GM21717 (cell line): ENCODE data around the gene MXD4.

Experiments used
- ATAC-seq: cut with Tn5 transposase; IDR thresholded peaks from one replicate; pipeline ENCODE4 v1.9.1; 2021; ENCODE audit warnings: mild to moderate bottlenecking, moderate library complexity; ENCODE audit not compliant: unreplicated experiment

The MXD4 gene

GRCh38 chr4:2292646-2293108, 30.8 kb upstream of the MXD4 start:
- ATAC-seq = no peak

GRCh38 chr4:2291705-2292645, 30.1 kb upstream of the MXD4 start:
- no peak for ATAC-seq

- no peak for ATAC-seq
Observed at GRCh38 chr4:2290974-2291704, 29.2 kb upstream of the MXD4 start.

- no peak for ATAC-seq
Observed at GRCh38 chr4:2290488-2290887, 28.6 kb upstream of the MXD4 start.

GRCh38 chr4:2289955-2290333, 28.0 kb upstream of the MXD4 start:
- no peak for ATAC-seq

- no peak for ATAC-seq
Observed at GRCh38 chr4:2289311-2289954, 27.5 kb upstream of the MXD4 start.

- ATAC-seq = no peak
Observed at GRCh38 chr4:2288051-2288541, 26.2 kb upstream of the MXD4 start.

GRCh38 chr4:2287594-2287915, 25.6 kb upstream of the MXD4 start:
- no peak for ATAC-seq

GRCh38 chr4:2286904-2287593, 25.1 kb upstream of the MXD4 start:
- no peak for ATAC-seq

GRCh38 chr4:2285613-2286381, 23.9 kb upstream of the MXD4 start:
- no peak for ATAC-seq

GRCh38 chr4:2284934-2285612, 23.2 kb upstream of the MXD4 start:
- ATAC-seq = no peak

- no peak for ATAC-seq
Observed at GRCh38 chr4:2284161-2284933, 22.4 kb upstream of the MXD4 start.

- ATAC-seq = no peak
Observed at GRCh38 chr4:2283199-2283711, 21.3 kb upstream of the MXD4 start.

GRCh38 chr4:2281575-2282343, 19.9 kb upstream of the MXD4 start:
- peak; percentile 54 for ATAC-seq

- no peak for ATAC-seq
Observed at GRCh38 chr4:2280531-2281300, 18.8 kb upstream of the MXD4 start.

GRCh38 chr4:2277956-2278355, 16.0 kb upstream of the MXD4 start:
- no peak for ATAC-seq
